ENCODE results near the gene NGDN.

DNA sequence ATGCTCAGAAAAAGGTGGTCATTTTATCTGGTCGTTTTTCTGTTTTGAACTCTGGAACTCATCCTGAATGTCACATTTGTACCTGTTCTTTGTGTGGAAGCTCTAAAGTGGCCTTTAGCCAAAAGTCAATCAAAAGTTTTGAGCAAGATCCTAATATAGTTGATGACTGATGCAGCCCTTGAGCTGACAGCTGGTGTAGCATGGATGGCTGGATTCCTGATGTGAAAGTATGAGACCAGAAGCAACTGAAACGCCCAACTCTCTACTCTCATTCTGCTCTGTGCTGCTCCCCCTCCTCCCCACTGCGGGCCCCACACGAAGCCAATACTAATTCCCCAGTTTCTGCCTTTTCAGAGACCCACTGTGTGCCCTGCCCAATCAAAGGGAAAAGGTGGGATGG lies 23.7 kb upstream of the NGDN start:
- TF ChIP-seq POLR2A (IDR thresholded peaks at IDR 0.05): no peak
- TF ChIP-seq, protein P1, sequence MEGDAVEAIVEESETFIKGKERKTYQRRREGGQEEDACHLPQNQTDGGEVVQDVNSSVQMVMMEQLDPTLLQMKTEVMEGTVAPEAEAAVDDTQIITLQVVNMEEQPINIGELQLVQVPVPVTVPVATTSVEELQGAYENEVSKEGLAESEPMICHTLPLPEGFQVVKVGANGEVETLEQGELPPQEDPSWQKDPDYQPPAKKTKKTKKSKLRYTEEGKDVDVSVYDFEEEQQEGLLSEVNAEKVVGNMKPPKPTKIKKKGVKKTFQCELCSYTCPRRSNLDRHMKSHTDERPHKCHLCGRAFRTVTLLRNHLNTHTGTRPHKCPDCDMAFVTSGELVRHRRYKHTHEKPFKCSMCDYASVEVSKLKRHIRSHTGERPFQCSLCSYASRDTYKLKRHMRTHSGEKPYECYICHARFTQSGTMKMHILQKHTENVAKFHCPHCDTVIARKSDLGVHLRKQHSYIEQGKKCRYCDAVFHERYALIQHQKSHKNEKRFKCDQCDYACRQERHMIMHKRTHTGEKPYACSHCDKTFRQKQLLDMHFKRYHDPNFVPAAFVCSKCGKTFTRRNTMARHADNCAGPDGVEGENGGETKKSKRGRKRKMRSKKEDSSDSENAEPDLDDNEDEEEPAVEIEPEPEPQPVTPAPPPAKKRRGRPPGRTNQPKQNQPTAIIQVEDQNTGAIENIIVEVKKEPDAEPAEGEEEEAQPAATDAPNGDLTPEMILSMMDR (IDR thresholded peaks at IDR 0.05 in 8 of 11, conservative IDR thresholded peaks at IDR 0.05 in 3 of 11): no peak
- TF ChIP-seq POLR2AphosphoS5 (IDR thresholded peaks at IDR 0.05): no peak

Data from spleen (tissue), 7 donors.